SKM-1 treated with dmso at 0.1 percent for 144 hours (cell line): Measurements from ENCODE around the gene SLC45A2.
"Not testable (repeated sequence)": the region's sequence is repeated elsewhere in the genome, so short reads cannot be mapped to it uniquely, and the experiment has no call there.

Experiments used
- DNase-seq: peaks from one replicate; lab custom pipeline; 2025; ENCODE audit not compliant: unreplicated experiment; lab: John Stamatoyannopoulos, UW

The SLC45A2 gene

DNA sequence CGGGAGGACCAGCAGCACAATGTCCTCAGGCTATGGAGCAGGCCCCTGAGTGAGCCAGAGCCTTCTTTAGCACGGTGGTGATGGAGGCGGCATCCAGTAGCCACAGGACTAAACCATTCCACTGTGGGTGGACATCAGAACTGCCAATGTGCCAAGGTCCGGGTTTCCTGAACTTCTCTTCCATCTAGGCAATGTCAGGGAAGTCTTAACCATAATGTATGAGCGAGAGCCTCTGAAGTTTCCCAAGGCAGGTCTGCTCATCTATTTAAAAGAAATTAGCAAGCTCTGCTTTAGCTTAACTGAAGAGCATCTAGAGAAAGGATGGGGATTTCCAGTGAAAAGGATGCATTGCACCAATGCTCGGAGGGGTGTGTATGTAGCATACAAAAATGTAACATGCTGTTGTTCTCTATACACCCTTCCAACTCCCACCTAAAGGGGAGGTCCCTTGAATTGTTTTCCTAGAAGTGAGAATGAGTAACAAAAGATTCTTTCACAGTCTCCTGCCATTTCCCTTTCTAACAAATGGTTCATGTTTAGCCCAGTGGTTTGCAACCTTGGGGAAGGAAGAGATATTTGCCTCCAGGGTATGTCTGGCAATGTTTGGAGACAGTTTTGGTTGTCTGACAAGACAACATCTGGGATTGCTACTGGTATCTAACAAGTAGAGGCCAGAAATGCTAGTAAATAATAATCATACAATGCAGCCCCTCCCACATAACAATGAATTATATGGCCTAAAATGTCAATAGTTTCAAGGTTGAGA is 54.4 kb downstream of the SLC45A2 start:
- DNase-seq, result no peak

DNA sequence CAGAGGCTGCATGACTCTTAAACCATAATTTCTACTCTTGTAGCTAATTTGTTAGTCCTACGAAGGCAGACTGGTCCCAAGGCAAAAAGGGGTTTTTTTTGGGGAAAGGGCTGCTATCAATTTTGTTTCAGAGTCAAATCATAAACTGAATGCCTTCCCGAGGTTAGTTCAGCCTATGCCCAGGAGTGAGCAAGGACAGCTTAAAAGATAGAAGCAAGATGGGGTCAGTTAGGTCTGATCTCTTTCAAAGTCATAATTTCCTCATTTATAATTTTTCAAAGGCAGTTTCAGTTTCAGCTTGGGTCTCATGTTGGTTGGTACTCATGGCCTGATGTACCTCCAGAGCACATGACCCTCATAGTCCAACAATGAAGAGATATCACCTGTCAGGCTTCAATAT is 56.2 kb downstream of the SLC45A2 start:
- DNase-seq, result no peak

DNA sequence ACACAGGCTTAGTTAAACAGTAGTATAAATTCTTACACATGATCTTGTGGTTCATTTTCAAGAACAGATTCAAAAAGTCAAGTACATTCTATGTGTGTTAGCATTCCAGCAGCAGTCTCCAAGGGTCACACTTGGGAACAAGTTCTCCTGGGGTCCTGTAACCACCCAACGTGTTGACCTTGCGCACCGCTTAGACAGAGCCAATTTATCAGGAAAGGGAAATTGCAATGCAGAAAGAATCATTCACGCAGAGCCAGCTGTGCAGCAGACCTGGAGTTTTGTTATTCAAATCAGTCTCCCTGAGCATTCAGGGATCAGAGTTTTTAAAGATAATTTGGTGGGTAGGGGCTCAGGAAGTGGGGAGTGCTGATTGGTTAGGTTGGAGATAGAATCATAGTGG is 56.8 kb downstream of the SLC45A2 start:
- DNase-seq, result no peak

GRCh38 chr5:33925278-33925677 is 59.2 kb downstream of the SLC45A2 start:
- DNase-seq, result no peak

GRCh38 chr5:33921002-33921401 is 63.5 kb downstream of the SLC45A2 start:
- DNase-seq, result no peak

DNA sequence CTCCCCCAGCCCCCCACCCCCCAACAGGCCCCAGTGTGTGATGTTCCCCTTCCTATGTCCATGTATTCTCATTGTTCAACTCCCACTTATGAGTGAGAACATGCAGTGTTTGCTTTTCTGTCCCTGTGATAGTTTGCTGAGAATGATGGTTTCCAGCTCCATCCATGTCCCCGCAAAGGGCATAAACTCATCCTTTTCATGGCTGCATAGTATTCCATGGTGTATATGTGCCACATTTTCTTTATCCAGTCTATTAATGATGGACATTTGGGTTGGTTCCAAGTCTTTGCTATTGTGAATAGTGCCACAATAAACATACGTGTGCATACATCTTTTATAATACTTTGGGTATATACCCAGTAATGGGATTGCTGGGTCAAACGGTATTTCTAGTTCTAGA is 69.6 kb downstream of the SLC45A2 start:
- DNase-seq, result not testable (repeated sequence)

GRCh38 chr5:33906248-33906647 is 78.2 kb downstream of the SLC45A2 start:
- DNase-seq, result not testable (repeated sequence)

GRCh38 chr5:33905381-33905780 is 79.1 kb downstream of the SLC45A2 start:
- no peak for DNase-seq

DNA sequence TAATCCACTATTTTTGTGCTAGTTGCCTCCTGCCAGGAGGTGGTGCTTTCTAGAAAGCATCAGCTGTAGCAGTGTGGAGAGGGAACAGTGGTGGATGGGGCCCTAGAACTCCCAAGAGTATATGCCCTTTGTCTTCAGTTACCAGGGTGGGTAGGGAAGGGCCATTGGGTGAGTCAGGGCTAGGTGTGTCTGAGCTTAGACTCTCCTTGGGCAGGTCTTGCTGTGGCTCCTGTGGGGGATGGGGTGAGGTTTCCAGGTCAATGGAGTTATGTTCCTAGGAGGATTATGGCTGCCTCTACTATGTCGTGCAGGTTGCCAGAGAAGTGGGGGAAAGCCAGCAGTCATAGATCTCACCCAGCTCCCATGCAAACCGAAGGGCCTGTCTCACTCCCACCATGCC is 81.4 kb downstream of the SLC45A2 start:
- DNase-seq, result no peak

DNA sequence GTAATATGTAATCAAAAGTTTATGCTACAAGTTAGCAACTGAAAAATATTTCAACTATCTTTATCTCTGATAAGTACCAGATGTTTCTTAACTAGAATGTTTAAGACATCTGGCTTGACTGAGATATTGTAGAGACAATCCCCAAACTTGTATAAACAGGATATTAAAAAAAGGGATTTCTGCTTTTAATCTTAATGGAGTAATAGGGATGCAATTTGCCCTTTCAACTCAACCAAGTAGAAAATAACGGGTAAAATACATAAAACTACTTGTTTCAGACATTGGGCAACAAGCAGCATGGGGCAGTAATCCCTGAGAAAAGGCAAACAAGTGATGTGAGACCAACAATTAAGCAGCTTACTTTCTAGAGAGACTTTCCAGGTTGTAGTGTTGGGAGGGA is 83.3 kb downstream of the SLC45A2 start:
- no peak for DNase-seq
